H9 (cell line): Measurements from ENCODE around the gene DLAT. TPM values are rescaled to one million over a fixed set of nuclear protein-coding genes. Genes with fewer than 3 reads are reported as not detected.

Experiments used
- DNase-seq: peaks from one replicate; pipeline ENCODE4 v3.0.0-alpha.2; 2017
- H2AFZ ChIP-seq: one replicate; pipeline ENCODE4 v1.6.1; 2013; ENCODE audit warnings: mild to moderate bottlenecking, low read length, control low read depth, moderate library complexity
- H2AK5ac ChIP-seq: 2 replicates; pipeline ENCODE4 v1.6.1; 2013; ENCODE audit warnings: low read length, control low read depth, mixed read lengths; ENCODE audit not compliant: insufficient read length
- H2BK120ac ChIP-seq: one replicate; pipeline ENCODE4 v1.6.1; 2013; ENCODE audit warnings: low read depth, mild to moderate bottlenecking, low read length, control low read depth, inconsistent platforms; ENCODE audit not compliant: poor library complexity, severe bottlenecking
- H2BK12ac ChIP-seq: 2 replicates; pipeline ENCODE4 v1.6.1; 2013; ENCODE audit warnings: low read length, control low read depth, mixed read lengths, low read depth; ENCODE audit not compliant: insufficient read length
- H2BK15ac ChIP-seq: 2 replicates; pipeline ENCODE4 v1.6.1; 2013; ENCODE audit warnings: low read depth, low read length, control low read depth
- H2BK20ac ChIP-seq: one replicate; pipeline ENCODE4 v1.6.1; 2013; ENCODE audit warnings: low read depth, mild to moderate bottlenecking, low read length, control low read depth, inconsistent platforms; ENCODE audit not compliant: poor library complexity, severe bottlenecking
- H2BK5ac ChIP-seq: 2 replicates; pipeline ENCODE4 v1.6.1; 2013; ENCODE audit warnings: low read length, control low read depth, mixed read lengths; ENCODE audit not compliant: insufficient read length
- H3K14ac ChIP-seq: 2 replicates; pipeline ENCODE4 v1.6.1; 2013; ENCODE audit warnings: low read length, control low read depth; ENCODE audit not compliant: insufficient read depth
- H3K18ac ChIP-seq: 2 replicates; pipeline ENCODE4 v1.6.1; 2013; ENCODE audit warnings: low read depth, mild to moderate bottlenecking, mixed read lengths, low read length, control low read depth; ENCODE audit not compliant: insufficient read length
- H3K23ac ChIP-seq: 2 replicates; pipeline ENCODE4 v1.6.1; 2013; ENCODE audit warnings: low read length, control low read depth, mixed read lengths, low read depth; ENCODE audit not compliant: insufficient read length
- H3K23me2 ChIP-seq: 2 replicates; pipeline ENCODE4 v1.6.1; 2013; ENCODE audit warnings: low read depth, mild to moderate bottlenecking, mixed read lengths, low read length, control low read depth; ENCODE audit not compliant: insufficient read length, poor library complexity, severe bottlenecking
- H3K27ac ChIP-seq: 2 replicates; pipeline ENCODE4 v1.5.1; 2013; ENCODE audit warnings: low read length, control low read depth, mixed read lengths, low read depth; ENCODE audit not compliant: insufficient read length
- H3K27me3 ChIP-seq: 2 replicates; pipeline ENCODE4 v1.6.1; 2013; ENCODE audit warnings: low read length, control low read depth, inconsistent platforms; ENCODE audit not compliant: insufficient read depth
- H3K4ac ChIP-seq: 2 replicates; pipeline ENCODE4 v1.6.1; 2013; ENCODE audit warnings: low read depth, mild to moderate bottlenecking, control low read depth, inconsistent platforms, low read length, moderate library complexity
- H3K4me1 ChIP-seq: 2 replicates; pipeline ENCODE4 v1.6.1; 2013; ENCODE audit warnings: low read length, control low read depth, inconsistent platforms; ENCODE audit not compliant: insufficient read depth
- H3K4me2 ChIP-seq: 2 replicates; pipeline ENCODE4 v1.6.1; 2013; ENCODE audit warnings: low read length, control low read depth, mixed read lengths; ENCODE audit not compliant: insufficient read length, insufficient read depth
- H3K56ac ChIP-seq: 2 replicates; pipeline ENCODE4 v1.6.1; 2013; ENCODE audit warnings: low read depth, mild to moderate bottlenecking, mixed read lengths, low read length, control low read depth; ENCODE audit not compliant: insufficient read length
- H3K79me1 ChIP-seq: 2 replicates; pipeline ENCODE4 v1.6.1; 2013; ENCODE audit warnings: low read depth, mild to moderate bottlenecking, moderate library complexity, low read length, control low read depth, inconsistent platforms; ENCODE audit not compliant: insufficient read depth, poor library complexity, severe bottlenecking
- H3K79me2 ChIP-seq: 2 replicates; pipeline ENCODE4 v1.6.1; 2013; ENCODE audit warnings: low read length, control low read depth, inconsistent platforms; ENCODE audit not compliant: insufficient read depth
- H3K9ac ChIP-seq: 2 replicates; pipeline ENCODE4 v1.6.1; 2013; ENCODE audit warnings: low read length, control low read depth, mixed read lengths; ENCODE audit not compliant: insufficient read length; ENCODE audit errors: extremely low read depth
- H3K9me3 ChIP-seq: one replicate; pipeline ENCODE4 v1.6.1; 2013; ENCODE audit warnings: low read depth, low read length, inconsistent platforms; ENCODE audit not compliant: control insufficient read depth
- H3T11ph ChIP-seq: one replicate; pipeline ENCODE4 v1.6.1; 2013; ENCODE audit warnings: mild to moderate bottlenecking, low read length, control low read depth, inconsistent platforms
- H4K20me1 ChIP-seq: one replicate; pipeline ENCODE4 v1.6.1; 2013; ENCODE audit not compliant: control insufficient read depth, insufficient read length, insufficient read depth
- H4K5ac ChIP-seq: 2 replicates; pipeline ENCODE4 v1.6.1; 2013; ENCODE audit warnings: low read depth, mild to moderate bottlenecking, mixed read lengths, low read length, control low read depth; ENCODE audit not compliant: insufficient read length
- H4K8ac ChIP-seq: replicated peaks from 2 replicates; pipeline ENCODE4 v1.6.1; 2013; ENCODE audit warnings: low read length, control low read depth, mixed read lengths, low read depth; ENCODE audit not compliant: insufficient read length
- H4K91ac ChIP-seq: 2 replicates; pipeline ENCODE4 v1.6.1; 2013; ENCODE audit warnings: low read depth, mild to moderate bottlenecking, moderate library complexity, mixed read lengths, low read length, control low read depth; ENCODE audit not compliant: insufficient read length
- H3K27ac Mint-ChIP-seq, 3 experiments: 2 replicates in 2 of 3; 3 replicates in 1 of 3; pipeline ENCODE4 v1.8.0; 2020 to 2021; ENCODE audit warnings: mixed read lengths in 3 of 3, mild to moderate bottlenecking in 1 of 3, moderate library complexity in 1 of 3
- H3K27me3 Mint-ChIP-seq: 2 replicates; pipeline ENCODE4 v1.8.0; 2021; ENCODE audit warnings: low read depth, mild to moderate bottlenecking, moderate library complexity, mixed read lengths
- H3K36me3 Mint-ChIP-seq, 3 experiments: 2 replicates in 2 of 3; 3 replicates in 1 of 3; pipeline ENCODE4 v1.8.0; 2020 to 2021; ENCODE audit warnings: low read depth in 3 of 3, mixed read lengths in 3 of 3; ENCODE audit not compliant: insufficient read depth in 1 of 3
- H3K4me1 Mint-ChIP-seq, 2 experiments: 2 replicates each; pipeline ENCODE4 v1.8.0; 2020; ENCODE audit warnings: mixed read lengths in 2 of 2
- H3K4me3 Mint-ChIP-seq, 2 experiments: 2 replicates in 1 of 2; 3 replicates in 1 of 2; pipeline ENCODE4 v1.8.0; 2020 to 2021; ENCODE audit warnings: mild to moderate bottlenecking in 2 of 2, mixed read lengths in 2 of 2, moderate library complexity in 1 of 2
- H3K9me3 Mint-ChIP-seq, 2 experiments: 2 replicates in 1 of 2; 3 replicates in 1 of 2; pipeline ENCODE4 v1.8.0; 2020; ENCODE audit warnings: mild to moderate bottlenecking in 2 of 2, mixed read lengths in 2 of 2, moderate library complexity in 1 of 2
- CTCF ChIP-seq: fragments of 200-600 bp; sonication (generic); conservative IDR thresholded peaks from 3 replicates; pipeline ENCODE4 v1.8.0; 2021; ENCODE audit warnings: antibody characterized with exemption, mild to moderate bottlenecking
- WGBS: extraction: QIAGEN DNeasy Blood & Tissue Kit; methylation state at CpG from one replicate; pipeline ENCODE4 v1.1.7; 2013; ENCODE audit warnings: missing lambda C conversion rate, low lambda C conversion rate, mixed read lengths; ENCODE audit not compliant: insufficient read length; ENCODE audit errors: extremely low coverage; 5-methylcytosine and 5-hydroxymethylcytosine counted together
- total RNA-seq: library from RNA; stranded (reverse); gene quantifications from 2 replicates; pipeline ENCODE4 v1.2.1, GENCODE V29; 2021

DLAT gene
- total RNA-seq, 1 experiment from 2014 or later: 58.4 TPM

GRCh38 chr11:112051768-112052167 lies 26.6 kb downstream of the DLAT start:
- H3K14ac ChIP-seq: no peak overlapping the region
- H3K9me3 Mint-ChIP-seq: no peaks in the 10 kb centered on the region
- H4K8ac ChIP-seq: no peak overlapping the region
- H3K23ac ChIP-seq: no peak overlapping the region
- no peak for DNase-seq
- H3K79me2 ChIP-seq: no peaks in the 10 kb centered on the region
- H3K4ac ChIP-seq: no peak overlapping the region
- H2BK15ac ChIP-seq: no peak overlapping the region
- H3K79me1 ChIP-seq: no peaks in the 10 kb centered on the region
- H3K4me3 Mint-ChIP-seq: no peak overlapping the region
- TF ChIP-seq CTCF: no peak
- WGBS: no CpG with 5 or more reads among the region's 3 CpGs
- H2AFZ ChIP-seq: no peak overlapping the region
- no peaks in the 10 kb centered on the region for H3K9me3 ChIP-seq
- no peaks in the 10 kb centered on the region for H3K23me2 ChIP-seq
- no peak overlapping the region for H4K91ac ChIP-seq
- no peak overlapping the region for H3K4me2 ChIP-seq
- H3K27me3 Mint-ChIP-seq: no peaks in the 10 kb centered on the region
- no peaks in the 10 kb centered on the region for H3K4me1 ChIP-seq
- H3K36me3 Mint-ChIP-seq: peaks cover 41 to 80% (median 79%) of the 10 kb centered on the region in 3 experiments; a peak in 6 of 7 replicates
- H3K27me3 ChIP-seq: no peaks in the 10 kb centered on the region
- no peak overlapping the region for H2BK12ac ChIP-seq
- no peak overlapping the region for H3K27ac ChIP-seq
- H2AK5ac ChIP-seq: no peak overlapping the region
- no peak overlapping the region for H3K27ac Mint-ChIP-seq
- H2BK20ac ChIP-seq: no peak overlapping the region
- no peak overlapping the region for H3K9ac ChIP-seq
- no peak overlapping the region for H4K5ac ChIP-seq
- H2BK5ac ChIP-seq: no peak overlapping the region
- H2BK120ac ChIP-seq: no peak overlapping the region
- H4K20me1 ChIP-seq: no peaks in the 10 kb centered on the region
- H3T11ph ChIP-seq: no peak overlapping the region
- no peak overlapping the region for H3K56ac ChIP-seq
- H3K4me1 Mint-ChIP-seq: no peaks in the 10 kb centered on the region
- H3K18ac ChIP-seq: no peak overlapping the region
